Naive thymus-derived CD8-positive, alpha-beta T cell (primary cell): ENCODE results near the gene BEND3. TPM values are rescaled to one million over a fixed set of nuclear protein-coding genes. Genes with fewer than 3 reads are reported as not detected.
A peak's percentile ranks its signal among the peaks of the same experiment; 100 is the strongest.
"Not testable (repeated sequence)": the region's sequence is repeated elsewhere in the genome, so short reads cannot be mapped to it uniquely, and the experiment has no call there.

Source experiments
- ATAC-seq, 2 donors: fragments of 150-1000 bp; cut with Tn5 transposase in 1 of 2; sonication (Bioruptor Pico), chemical (Tn5 transposase) in 1 of 2; 1 replicate in 1 of 2; 2 replicates in 1 of 2; pipeline ENCODE4 v1.10.0; 2021; ENCODE audit warnings: mild to moderate bottlenecking in 2 of 2, moderate library complexity in 2 of 2
- POLR2A ChIA-PET: fragments of 350-600 bp; sonication (Branson Sonifier 250); formaldehyde crosslinking; loops from one replicate; lab custom pipeline; 2021; ENCODE audit warnings: antibody characterized with exemption; lab: Charles Lee
- DNase-seq, 10 donors: peaks; one replicate each; pipeline versions ENCODE4 v3.0.0 to v3.0.0-alpha.2; 2020 to 2022
- H3K27ac Mint-ChIP-seq, 10 donors: one replicate each; pipeline ENCODE4 v1.8.0; 2020 to 2022; ENCODE audit warnings: mild to moderate bottlenecking in 10 of 10, mixed read lengths in 10 of 10, moderate library complexity in 4 of 10, inconsistent platforms in 1 of 10
- H3K27me3 Mint-ChIP-seq, 5 donors: one replicate each; pipeline ENCODE4 v1.8.0; 2021 to 2022; ENCODE audit warnings: mixed read lengths in 5 of 5
- H3K36me3 Mint-ChIP-seq, 3 donors: one replicate each; pipeline ENCODE4 v1.8.0; 2020 to 2022; ENCODE audit warnings: mixed read lengths in 3 of 3, mild to moderate bottlenecking in 2 of 3, inconsistent platforms in 1 of 3
- H3K4me1 Mint-ChIP-seq, 4 donors: one replicate each; pipeline ENCODE4 v1.8.0; 2021 to 2022; ENCODE audit warnings: mixed read lengths in 4 of 4
- H3K4me3 Mint-ChIP-seq, 10 donors: one replicate each; pipeline ENCODE4 v1.8.0; 2020 to 2022; ENCODE audit warnings: mild to moderate bottlenecking in 10 of 10, mixed read lengths in 10 of 10, moderate library complexity in 6 of 10, inconsistent platforms in 1 of 10
- H3K9me3 Mint-ChIP-seq, 9 donors: one replicate each; pipeline ENCODE4 v1.8.0; 2020 to 2022; ENCODE audit warnings: mixed read lengths in 9 of 9, mild to moderate bottlenecking in 3 of 9, inconsistent platforms in 1 of 9, moderate library complexity in 1 of 9
- polyA plus RNA-seq, 3 donors: library from polyadenylated mRNA; unstranded; fragments of 300-500 nt; fragmentation: Illumina TruSeq; gene quantifications; one replicate each; pipeline ENCODE4 v1.2.3, GENCODE V29; 2021
- total RNA-seq, 8 experiments: library from RNA in 2 of 8; stranded (reverse) in 2 of 8; gene quantifications; one replicate each; pipeline ENCODE4 v1.2.3 and lab custom pipeline; 2021 to 2026

BEND3 gene
- total RNA-seq = 1 to 10 TPM; 1.9 to 2.0 TPM
- polyA plus RNA-seq = under 1 TPM; 0.25 to 0.71 (median 0.59) TPM
- 2.5 to 34.4 (median 9.3) reads per million in 6 experiments for total RNA-seq (lab: John Stamatoyannopoulos, UW)

DNA sequence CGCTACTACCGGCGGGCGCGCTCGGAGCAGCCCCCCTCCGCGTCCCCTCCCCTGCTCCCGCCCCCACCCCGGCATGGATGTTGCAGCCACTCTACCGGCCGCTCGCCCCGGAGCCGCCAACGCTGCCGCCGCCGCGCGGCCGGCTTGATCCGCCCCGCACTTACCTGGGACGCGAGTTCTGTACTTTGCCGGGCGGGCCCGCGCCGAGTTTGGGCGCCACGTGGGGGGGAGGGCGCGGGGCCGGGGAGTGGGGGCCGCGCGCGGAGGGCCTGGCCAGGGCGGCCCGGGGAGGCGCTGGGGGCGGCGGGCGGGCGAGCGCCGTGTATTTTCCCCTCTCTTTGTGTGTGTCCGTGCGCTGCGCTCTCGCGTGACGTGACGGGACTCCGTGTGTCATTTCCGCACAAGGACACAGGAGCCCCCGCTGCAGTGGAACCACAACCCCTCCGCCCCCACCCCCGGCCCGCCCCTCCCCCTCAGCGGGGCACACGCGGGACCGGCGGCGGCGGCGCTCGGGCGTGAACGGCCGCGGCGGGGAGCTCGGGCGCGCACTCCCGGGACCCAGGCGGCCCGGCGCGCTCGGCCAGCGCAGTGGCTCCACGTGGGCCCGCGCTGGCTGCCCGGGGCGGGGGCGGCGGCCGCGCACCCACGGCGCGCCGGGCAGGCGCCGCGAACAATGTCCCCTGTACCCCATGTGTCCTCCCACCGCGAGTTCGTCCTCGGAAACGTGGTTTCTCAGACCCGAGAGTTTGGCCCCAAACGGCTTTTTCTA is at the start of gene BEND3:
Gene BEND3, minus strand, starts transcription at position 590 of the 769 bp plus-strand sequence. CDS start 16,230 bp downstream, outside the sequence.
- POLR2A ChIA-PET = no interaction called here
- peaks cover 0 to 3% (median 0%) of the 10 kb centered on the region in 5 donors for H3K27me3 Mint-ChIP-seq
- H3K9me3 Mint-ChIP-seq = no peaks in the 10 kb centered on the region
- peaks cover 7 to 21% (median 16%) of the 10 kb centered on the region in 4 donors for H3K4me1 Mint-ChIP-seq
- ATAC-seq = peak; percentile 43 to 48
- peak within 1 kb of the TSS; percentile 80 to 92 (median 87) for H3K4me3 Mint-ChIP-seq
- H3K27ac Mint-ChIP-seq = peak within 1 kb of the TSS in 7 of 10 donors; percentile 25 to 82 (median 58)
- DNase-seq = peak in 9 of 10 donors; percentile 29 to 76 (median 45)
- H3K36me3 Mint-ChIP-seq = no peaks in the 10 kb centered on the region

GRCh38 chr6:107164299-107164698 is 49.0 kb upstream of the BEND3 start:
- ATAC-seq, H3K36me3 Mint-ChIP-seq, H3K4me1 Mint-ChIP-seq, H3K4me3 Mint-ChIP-seq, POLR2A ChIA-PET, H3K27me3 Mint-ChIP-seq, H3K27ac Mint-ChIP-seq, DNase-seq, H3K9me3 Mint-ChIP-seq: not testable (repeated sequence)

- Mint-ChIP-seq H3K4me1 (no peaks in the 10 kb centered on the region), H3K27me3 (no peaks in the 10 kb centered on the region), H3K4me3 (no peak overlapping the region), H3K36me3 (no peaks in the 10 kb centered on the region), H3K9me3 (no peaks in the 10 kb centered on the region), H3K27ac (no peak overlapping the region)
- no peak for DNase-seq
- POLR2A ChIA-PET = no interaction called here
- no peak for ATAC-seq
These were observed 46.2 kb upstream of the BEND3 start for GRCh38 chr6:107161521-107161920.

GRCh38 chr6:107156617-107157016 is 41.3 kb upstream of the BEND3 start:
- Mint-ChIP-seq H3K4me1 (peaks cover 0 to 2% (median 0%) of the 10 kb centered on the region in 4 donors), H3K4me3 (no peak overlapping the region), H3K36me3 (peaks cover 0 to 13% (median 0%) of the 10 kb centered on the region in 3 donors), H3K27ac (peak overlapping the region in 1 of 10 donors; percentile 1), H3K27me3 (no peaks in the 10 kb centered on the region), H3K9me3 (no peaks in the 10 kb centered on the region)
- no peak for DNase-seq
- ATAC-seq = no peak
- POLR2A ChIA-PET = no interaction called here

DNA sequence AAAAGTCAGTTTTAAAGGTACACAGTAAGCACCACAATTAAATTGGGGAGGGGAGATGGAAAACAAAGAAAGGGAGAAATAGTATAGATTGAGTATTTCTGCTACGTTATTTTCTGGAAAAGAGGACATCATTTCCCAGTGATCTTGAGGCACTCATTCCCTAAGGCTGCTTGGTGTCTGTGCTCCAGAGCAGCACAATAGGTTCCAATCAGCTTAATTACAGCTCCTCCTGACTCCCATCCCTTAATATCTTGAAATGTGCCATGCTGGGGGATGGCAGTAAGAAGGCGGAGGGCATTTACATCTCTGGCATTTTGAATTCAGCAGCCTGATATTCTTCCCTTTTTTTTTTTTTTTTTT is 39.5 kb upstream of the BEND3 start:
- Mint-ChIP-seq H3K9me3 (no peaks in the 10 kb centered on the region), H3K4me3 (no peak overlapping the region), H3K27ac (peak overlapping the region in 1 of 10 donors; percentile 15), H3K27me3 (no peaks in the 10 kb centered on the region), H3K4me1 (peaks cover 0 to 2% (median 0%) of the 10 kb centered on the region in 4 donors), H3K36me3 (peaks cover 0 to 13% (median 5%) of the 10 kb centered on the region in 3 donors)
- ATAC-seq = no peak
- no peak for DNase-seq
- POLR2A ChIA-PET = no interaction called here

DNA sequence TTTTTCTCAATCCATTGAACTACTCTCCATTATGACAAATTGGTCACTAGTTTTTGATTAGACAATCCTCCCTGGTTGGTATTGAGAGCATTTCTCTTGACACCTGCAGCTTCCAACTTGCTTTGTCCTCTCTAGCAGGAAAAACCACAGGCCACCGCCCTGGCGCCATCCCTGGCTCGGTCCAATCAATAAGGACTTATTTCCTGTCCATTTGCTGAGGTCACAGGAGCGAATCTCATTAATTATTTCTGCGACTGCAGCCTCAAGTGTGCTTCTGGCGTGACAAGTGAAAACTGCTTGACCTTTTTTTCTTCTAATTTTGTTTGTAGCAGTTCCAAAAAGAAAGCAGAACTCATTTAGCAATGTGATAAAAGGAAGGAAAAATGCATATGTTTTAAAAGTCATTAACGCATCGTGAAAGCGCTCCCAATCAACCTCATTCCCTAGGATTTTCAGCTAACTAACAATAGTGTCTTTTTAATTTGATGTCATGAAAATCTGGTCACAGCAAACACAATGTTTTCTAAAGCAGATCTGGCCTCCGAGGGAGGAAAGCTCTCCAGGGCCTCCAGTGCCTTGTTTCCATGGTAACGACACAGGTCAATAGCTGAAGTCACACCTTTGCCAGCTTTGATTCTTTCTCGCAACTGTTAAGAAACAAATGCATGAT is 39.0 kb upstream of the BEND3 start:
- Mint-ChIP-seq H3K36me3 (peaks cover 0 to 15% (median 7%) of the 10 kb centered on the region in 3 donors), H3K4me3 (no peak overlapping the region), H3K9me3 (no peaks in the 10 kb centered on the region), H3K27me3 (no peaks in the 10 kb centered on the region), H3K27ac (peak overlapping the region in 1 of 10 donors; percentile 15), H3K4me1 (peaks cover 0 to 2% (median 0%) of the 10 kb centered on the region in 4 donors)
- ATAC-seq (no peak), DNase-seq (no peak)
- POLR2A ChIA-PET = no interaction called here

GRCh38 chr6:107152638-107153430 is 37.5 kb upstream of the BEND3 start:
- H3K27me3 Mint-ChIP-seq = no peaks in the 10 kb centered on the region
- peaks cover 0 to 15% (median 7%) of the 10 kb centered on the region in 3 donors for H3K36me3 Mint-ChIP-seq
- POLR2A ChIA-PET = no interaction called here
- DNase-seq (no peak), ATAC-seq (no peak)
- H3K4me1 Mint-ChIP-seq = peaks cover 0 to 2% (median 0%) of the 10 kb centered on the region in 4 donors
- peak overlapping the region in 1 of 10 donors; percentile 59 for H3K27ac Mint-ChIP-seq
- H3K9me3 Mint-ChIP-seq = no peaks in the 10 kb centered on the region
- no peak overlapping the region for H3K4me3 Mint-ChIP-seq

GRCh38 chr6:107144666-107145065 is 29.4 kb upstream of the BEND3 start:
- peaks cover 0 to 2% (median under 1%) of the 10 kb centered on the region in 3 donors for H3K36me3 Mint-ChIP-seq
- DNase-seq = no peak
- no peak overlapping the region for H3K27ac Mint-ChIP-seq
- H3K4me1 Mint-ChIP-seq = no peaks in the 10 kb centered on the region
- no peak overlapping the region for H3K4me3 Mint-ChIP-seq
- ATAC-seq = no peak
- H3K27me3 Mint-ChIP-seq = no peaks in the 10 kb centered on the region
- POLR2A ChIA-PET = no interaction called here
- no peaks in the 10 kb centered on the region for H3K9me3 Mint-ChIP-seq

DNA sequence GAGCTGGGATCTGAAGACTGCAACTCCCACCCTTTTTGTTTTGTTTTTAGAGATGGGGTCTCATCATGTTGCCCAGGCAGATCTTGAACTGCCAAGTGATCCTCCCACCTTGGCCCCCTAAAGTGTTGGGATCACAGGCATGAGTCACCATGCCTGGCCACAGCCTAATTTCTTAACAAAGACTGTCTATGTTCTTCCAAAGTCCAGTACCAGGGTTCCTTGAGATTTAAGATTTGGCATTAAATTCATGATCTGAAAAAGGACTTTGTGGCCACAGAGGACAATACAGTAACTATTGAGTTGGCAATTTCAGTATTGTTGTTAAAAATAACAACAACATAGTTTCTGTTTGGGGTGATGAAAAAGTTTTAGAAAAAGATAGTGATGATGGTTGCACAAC is 28.7 kb upstream of the BEND3 start:
- DNase-seq (no peak), ATAC-seq (no peak)
- Mint-ChIP-seq H3K36me3 (no peaks in the 10 kb centered on the region), H3K9me3 (no peaks in the 10 kb centered on the region), H3K27me3 (no peaks in the 10 kb centered on the region), H3K4me3 (no peak overlapping the region), H3K4me1 (no peaks in the 10 kb centered on the region), H3K27ac (no peak overlapping the region)
- POLR2A ChIA-PET = no interaction called here

GRCh38 chr6:107140581-107140980 is 25.3 kb upstream of the BEND3 start:
- ATAC-seq (no peak), DNase-seq (no peak)
- Mint-ChIP-seq H3K36me3 (no peaks in the 10 kb centered on the region), H3K4me3 (no peak overlapping the region), H3K27ac (no peak overlapping the region), H3K9me3 (no peaks in the 10 kb centered on the region), H3K27me3 (no peaks in the 10 kb centered on the region), H3K4me1 (no peaks in the 10 kb centered on the region)
- POLR2A ChIA-PET = no interaction called here

DNA sequence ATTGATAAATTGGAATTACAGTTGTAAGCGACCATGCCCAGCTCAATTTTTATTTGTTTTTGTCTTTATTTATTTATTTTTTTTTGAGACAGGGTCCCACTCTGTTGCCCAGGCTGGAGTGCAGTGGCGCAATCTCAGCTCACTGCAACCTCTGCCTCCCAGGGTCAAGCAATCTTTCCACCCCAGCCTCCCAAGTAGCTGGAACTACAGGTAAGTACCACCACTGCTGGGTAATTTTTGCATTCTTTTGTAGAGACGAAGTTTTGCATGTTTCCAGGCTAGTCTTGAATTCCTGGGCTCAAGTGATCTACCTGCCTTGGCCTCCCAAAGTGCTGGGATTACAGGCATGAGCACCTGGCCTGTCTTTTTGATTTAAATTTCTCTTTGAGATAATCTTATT is 21.0 kb upstream of the BEND3 start:
- not testable (repeated sequence) for ATAC-seq, H3K4me1 Mint-ChIP-seq, DNase-seq, H3K4me3 Mint-ChIP-seq, H3K27ac Mint-ChIP-seq, H3K36me3 Mint-ChIP-seq, H3K9me3 Mint-ChIP-seq, H3K27me3 Mint-ChIP-seq
- POLR2A ChIA-PET = interaction anchor here (0.6 kb wide), 1 partner anchor 15 kb away, joined by 3 read pairs; no protein-coding TSS in a partner anchor

- H3K4me3 Mint-ChIP-seq, H3K9me3 Mint-ChIP-seq, POLR2A ChIA-PET, DNase-seq, H3K4me1 Mint-ChIP-seq, ATAC-seq, H3K36me3 Mint-ChIP-seq, H3K27me3 Mint-ChIP-seq, H3K27ac Mint-ChIP-seq: not testable (repeated sequence)
These were observed 19.8 kb upstream of the BEND3 start for GRCh38 chr6:107135048-107135680.
